K562 (cell line): ENCODE results near the gene KRT8. TPM values are rescaled to one million over a fixed set of nuclear protein-coding genes. Genes with fewer than 3 reads are reported as not detected.
A peak's percentile ranks its signal among the peaks of the same experiment; 100 is the strongest.

Source experiments
- ARID4B ChIP-seq: sonication (generic); formaldehyde crosslinking; IDR thresholded peaks from 2 replicates; pipeline ENCODE4 v1.8.0; 2022; ENCODE audit warnings: mild to moderate bottlenecking, missing genetic modification reagents
- CC2D1A ChIP-seq: fragments of 450-650 bp; IDR thresholded peaks from 2 replicates; pipeline ENCODE4 v1.6.1; 2017; ENCODE audit warnings: mild to moderate bottlenecking
- CTBP1 ChIP-seq: fragments of 450-650 bp; IDR thresholded peaks from 2 replicates; pipeline ENCODE4 v1.6.1; 2016; ENCODE audit warnings: borderline replicate concordance
- FIP1L1 ChIP-seq: fragments of 200-400 bp; formaldehyde crosslinking; IDR thresholded peaks from 2 replicates; pipeline ENCODE4 v1.6.1; 2018; ENCODE audit warnings: mild to moderate bottlenecking, low read depth, low read length; ENCODE audit not compliant: poor library complexity, severe bottlenecking
- FOXP4 ChIP-seq: sonication (generic); formaldehyde crosslinking; IDR thresholded peaks from 2 replicates; pipeline ENCODE4 v1.8.0; 2022; ENCODE audit warnings: mild to moderate bottlenecking, missing genetic modification reagents, borderline replicate concordance
- HLTF ChIP-seq: fragments of 450-650 bp; IDR thresholded peaks from 2 replicates; pipeline ENCODE4 v1.6.1; 2016
- HMG20A ChIP-seq: fragments of 450-650 bp; formaldehyde crosslinking; conservative IDR thresholded peaks from 2 replicates; pipeline ENCODE4 v1.4.0; 2020; ENCODE audit warnings: mild to moderate bottlenecking, mixed read lengths
- KHSRP ChIP-seq: fragments of 450-650 bp; IDR thresholded peaks from 2 replicates; pipeline ENCODE4 v1.6.1; 2017
- KLF10 ChIP-seq: fragments of 250-450 bp; sonication (Bioruptor Pico); IDR thresholded peaks from 2 replicates; pipeline ENCODE4 v1.6.1; 2021; ENCODE audit warnings: matching md5 sums
- KLF16 ChIP-seq: IDR thresholded peaks from 2 replicates; pipeline ENCODE4 v1.6.1; 2016; ENCODE audit warnings: antibody characterized with exemption
- NCOA4 ChIP-seq: fragments of 450-650 bp; IDR thresholded peaks from 2 replicates; pipeline ENCODE4 v1.6.1; 2018; ENCODE audit warnings: mild to moderate bottlenecking; ENCODE audit not compliant: partially characterized antibody
- PHB ChIP-seq: fragments of 250-450 bp; sonication (Bioruptor Pico); IDR thresholded peaks from 2 replicates; pipeline ENCODE4 v1.5.0; 2021
- PHB2 ChIP-seq: fragments of 450-650 bp; IDR thresholded peaks from 2 replicates; pipeline ENCODE4 v1.6.1; 2017; ENCODE audit warnings: low read depth
- PHF20 ChIP-seq: fragments of 450-650 bp; IDR thresholded peaks from 2 replicates; pipeline ENCODE4 v1.6.1; 2018; ENCODE audit not compliant: partially characterized antibody
- POLR2B ChIP-seq: fragments of 450-650 bp; IDR thresholded peaks from 2 replicates; pipeline ENCODE4 v1.6.1; 2018; ENCODE audit warnings: low read depth; ENCODE audit not compliant: partially characterized antibody
- STAT5A ChIP-seq: IDR thresholded peaks from 2 replicates; pipeline ENCODE4 v1.6.1; 2012; ENCODE audit warnings: low read length, inconsistent platforms, borderline replicate concordance
- TCF7L2 ChIP-seq: fragments of 150-350 bp; IDR thresholded peaks from 2 replicates; pipeline ENCODE4 v1.6.1; 2016; ENCODE audit warnings: low read depth, mild to moderate bottlenecking, low read length, moderate library complexity
- YY1 ChIP-seq, 3 experiments: IDR thresholded peaks; 2 replicates each; pipeline ENCODE4 v1.6.1; 2011; ENCODE audit warnings: low read length in 2 of 3, mild to moderate bottlenecking in 2 of 3, moderate library complexity in 2 of 3, borderline replicate concordance in 1 of 3, control low read depth in 1 of 3, low read depth in 1 of 3; ENCODE audit not compliant: insufficient read depth in 3 of 3, insufficient replicate concordance in 2 of 3, control insufficient read depth in 1 of 3, insufficient read length in 1 of 3; ENCODE audit errors: extremely low read depth in 1 of 3
- ZNF263 ChIP-seq: sonication (generic); formaldehyde crosslinking; IDR thresholded peaks from 2 replicates; pipeline ENCODE4 v1.8.0; 2022; ENCODE audit warnings: mild to moderate bottlenecking, missing genetic modification reagents, borderline replicate concordance
- ZNF695 ChIP-seq: fragments of 450-650 bp; formaldehyde crosslinking; IDR thresholded peaks from 2 replicates; pipeline ENCODE4 v1.4.0; 2020; ENCODE audit warnings: mild to moderate bottlenecking, moderate library complexity
- ZNF740 ChIP-seq, 3 experiments: fragments of 200-800 bp in 1 of 3; sonication (Bioruptor generic) in 1 of 3; sonication (generic) in 1 of 3; formaldehyde crosslinking in 1 of 3; IDR thresholded peaks; 2 replicates each; pipeline versions ENCODE4 v1.6.1 to v1.8.0; 2016 to 2022; ENCODE audit warnings: mild to moderate bottlenecking in 2 of 3, missing compliant biosample characterization in 2 of 3, missing genetic modification characterization in 2 of 3, missing genetic modification reagents in 1 of 3
- polyA plus RNA-seq, 8 experiments: library from polyadenylated mRNA; depleted of rRNA in 4 of 8; stranded (reverse) in 5 of 8; unstranded in 3 of 8; fragments of >200 nt; fragmentation: Nextera tagmentation in 2 of 8; fragmentation: Illumina TruSeq in 1 of 8; extraction: Ambion mirVana in 2 of 8; extraction: Trizol in 1 of 8; gene quantifications; 2 replicates each; pipeline versions ENCODE4 v1.2.1 to v1.2.3, GENCODE V29; 2011 to 2014; ENCODE audit warnings: inconsistent platforms in 1 of 8, missing spikeins in 1 of 8
- total RNA-seq, 7 experiments: library from RNA; depleted of rRNA in 6 of 7; stranded (reverse); fragments of >200 nt in 6 of 7; fragmentation: Illumina TruSeq in 2 of 7; extraction: Trizol in 2 of 7; gene quantifications; 2 replicates each; pipeline versions ENCODE4 v1.2.1 to v1.2.3, GENCODE V29; 2011 to 2021; ENCODE audit warnings: low replicate concordance in 1 of 7

The KRT8 gene
- total and polyA plus RNA-seq, 9 of the 15 experiments (the other 6 are each of a cell fraction or from before 2014, with no cell fraction given), result 41.5 to 661 (median 260) TPM

DNA sequence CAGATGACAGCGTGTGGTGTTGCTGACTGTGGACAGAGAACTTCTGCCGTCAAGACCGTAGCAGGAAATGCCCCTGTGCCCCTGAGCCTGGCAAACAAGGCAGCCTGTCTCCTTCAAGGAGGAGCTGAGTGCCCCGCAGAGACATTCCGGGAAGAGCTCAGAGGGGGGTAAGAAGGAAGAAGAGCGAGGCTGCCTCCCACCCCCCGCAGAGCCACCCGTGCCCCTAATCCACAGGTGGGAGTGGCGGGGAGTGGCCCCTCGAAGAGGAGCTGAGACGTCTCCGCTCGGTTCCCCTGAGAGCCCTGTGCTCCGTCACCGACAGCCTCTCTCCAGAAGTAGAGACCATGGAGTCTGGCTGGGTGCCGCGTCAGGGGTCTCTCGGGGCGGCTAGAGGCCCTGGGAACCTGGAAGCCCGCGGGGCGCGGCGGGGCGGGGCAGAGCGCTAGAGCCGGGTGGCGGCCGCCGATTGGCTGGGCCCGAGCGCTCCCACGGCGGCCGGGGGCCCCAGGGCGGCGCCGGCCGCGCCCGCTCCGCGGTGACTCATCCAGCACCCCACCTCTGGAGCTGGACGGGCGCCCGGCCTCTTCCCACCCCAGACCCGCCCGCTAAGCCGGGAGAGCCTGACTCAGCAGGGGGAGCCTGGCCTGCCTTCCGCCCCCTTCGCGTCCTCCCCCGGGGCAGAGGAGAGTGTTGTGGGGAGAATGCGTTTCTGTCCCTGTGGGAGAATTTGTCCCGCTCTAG lies 30.9 kb downstream of the KRT8 start (continued):
- no peak for TF ChIP-seq FOXP4
- TF ChIP-seq HMG20A (CRISPR knock-in tag), result no peak
- no peak for TF ChIP-seq KHSRP
- no peak for TF ChIP-seq TCF7L2
- no peak for TF ChIP-seq KLF16
- TF ChIP-seq NCOA4, result no peak
- TF ChIP-seq PHF20, result no peak
- TF ChIP-seq ARID4B (CRISPR knock-in tag), result no peak
- TF ChIP-seq POLR2B, result no peak
- no peak for TF ChIP-seq YY1 (IDR thresholded peaks at IDR 0.05; ENCODE audit: borderline replicate concordance in 1 of 3, control insufficient read depth in 1 of 3, extremely low read depth in 1 of 3, insufficient read depth in 3 of 3, insufficient read length in 1 of 3, insufficient replicate concordance in 2 of 3, low read depth in 1 of 3, low read length in 2 of 3)
- peak; percentile 85 for TF ChIP-seq CTBP1
- no peak for TF ChIP-seq PHB
- TF ChIP-seq FIP1L1, result no peak
- TF ChIP-seq HLTF, result no peak
- TF ChIP-seq STAT5A, result no peak; the same call in 1 of the 2 replicates
- no peak for TF ChIP-seq CC2D1A
- no peak for TF ChIP-seq KLF10 (CRISPR knock-in tag)
- TF ChIP-seq PHB2, result no peak
- peak; percentile 38; the same call in 1 of the 2 replicates for TF ChIP-seq ZNF263
- TF ChIP-seq ZNF740 (CRISPR knock-in tag; IDR thresholded peaks at IDR 0.05), result 0 out of 2 replicates have a peak, but pooled peaks have one; percentile 51
- no peak for TF ChIP-seq ZNF740 (tag; IDR thresholded peaks at IDR 0.05)
- TF ChIP-seq ZNF695 (CRISPR knock-in tag), result no peak
